Inflammatory macrophage (primary cell): ENCODE results near the gene ITGA7.

Experiments
- DNase-seq, 2 donors: peaks; one replicate each; pipeline ENCODE4 v3.0.0-alpha.2; 2020 to 2022
- total RNA-seq, 18 experiments: gene quantifications; one replicate each; lab custom pipeline; 2026; ENCODE audit warnings: mixed read lengths in 6 of 18, inconsistent platforms in 2 of 18; lab: John Stamatoyannopoulos, UW

The ITGA7 gene, protein sequence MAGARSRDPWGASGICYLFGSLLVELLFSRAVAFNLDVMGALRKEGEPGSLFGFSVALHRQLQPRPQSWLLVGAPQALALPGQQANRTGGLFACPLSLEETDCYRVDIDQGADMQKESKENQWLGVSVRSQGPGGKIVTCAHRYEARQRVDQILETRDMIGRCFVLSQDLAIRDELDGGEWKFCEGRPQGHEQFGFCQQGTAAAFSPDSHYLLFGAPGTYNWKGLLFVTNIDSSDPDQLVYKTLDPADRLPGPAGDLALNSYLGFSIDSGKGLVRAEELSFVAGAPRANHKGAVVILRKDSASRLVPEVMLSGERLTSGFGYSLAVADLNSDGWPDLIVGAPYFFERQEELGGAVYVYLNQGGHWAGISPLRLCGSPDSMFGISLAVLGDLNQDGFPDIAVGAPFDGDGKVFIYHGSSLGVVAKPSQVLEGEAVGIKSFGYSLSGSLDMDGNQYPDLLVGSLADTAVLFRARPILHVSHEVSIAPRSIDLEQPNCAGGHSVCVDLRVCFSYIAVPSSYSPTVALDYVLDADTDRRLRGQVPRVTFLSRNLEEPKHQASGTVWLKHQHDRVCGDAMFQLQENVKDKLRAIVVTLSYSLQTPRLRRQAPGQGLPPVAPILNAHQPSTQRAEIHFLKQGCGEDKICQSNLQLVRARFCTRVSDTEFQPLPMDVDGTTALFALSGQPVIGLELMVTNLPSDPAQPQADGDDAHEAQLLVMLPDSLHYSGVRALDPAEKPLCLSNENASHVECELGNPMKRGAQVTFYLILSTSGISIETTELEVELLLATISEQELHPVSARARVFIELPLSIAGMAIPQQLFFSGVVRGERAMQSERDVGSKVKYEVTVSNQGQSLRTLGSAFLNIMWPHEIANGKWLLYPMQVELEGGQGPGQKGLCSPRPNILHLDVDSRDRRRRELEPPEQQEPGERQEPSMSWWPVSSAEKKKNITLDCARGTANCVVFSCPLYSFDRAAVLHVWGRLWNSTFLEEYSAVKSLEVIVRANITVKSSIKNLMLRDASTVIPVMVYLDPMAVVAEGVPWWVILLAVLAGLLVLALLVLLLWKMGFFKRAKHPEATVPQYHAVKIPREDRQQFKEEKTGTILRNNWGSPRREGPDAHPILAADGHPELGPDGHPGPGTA
- 0.58 to 3.4 (median 1.8) reads per million in 18 experiments for total RNA-seq

DNA sequence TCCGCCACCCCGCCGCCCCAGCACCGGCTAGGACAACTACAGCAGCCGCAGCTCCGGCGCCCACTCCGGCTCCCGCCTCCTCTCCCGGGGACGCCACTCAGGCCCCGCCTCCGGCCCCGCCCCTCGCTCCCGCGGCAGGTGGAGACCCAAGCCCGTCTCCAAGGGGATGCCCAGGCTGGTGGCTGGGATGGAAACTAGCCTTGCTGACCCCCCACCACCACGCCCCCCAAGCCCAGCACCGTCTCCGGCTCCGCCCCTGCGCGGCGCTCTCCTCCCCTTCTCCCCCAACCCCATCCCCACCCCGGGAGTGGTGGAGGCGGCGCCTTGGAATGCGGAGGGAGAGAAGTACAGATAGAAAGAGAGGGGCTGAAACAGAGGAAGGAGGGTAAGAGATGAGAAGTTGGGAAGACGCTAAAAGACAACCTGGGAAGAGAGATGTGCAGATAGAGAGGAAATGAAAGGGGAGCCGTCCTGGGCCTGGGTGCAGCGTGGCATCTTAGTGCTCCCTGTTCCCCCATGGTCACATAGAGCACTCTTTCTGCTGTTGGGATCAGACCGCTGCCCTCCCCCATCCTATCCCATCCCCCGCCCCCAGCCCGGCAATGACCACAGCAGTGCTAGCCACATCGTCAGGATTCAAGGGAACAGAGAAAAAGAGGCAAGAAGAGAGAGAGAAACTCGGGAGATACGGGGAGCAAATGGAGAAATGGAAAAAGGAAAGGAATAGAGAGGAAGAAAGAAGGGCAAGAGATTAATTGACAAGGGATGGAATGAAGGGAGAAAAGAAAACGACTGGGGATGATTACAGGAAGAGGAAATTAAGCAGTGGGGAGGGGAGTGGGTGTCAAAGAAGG is at the start of gene ITGA7:
Gene ITGA7, minus strand, starts transcription at position 64 of the 854 bp plus-strand sequence. CDS start 222 bp downstream, outside the sequence.
- no peak for DNase-seq

DNA sequence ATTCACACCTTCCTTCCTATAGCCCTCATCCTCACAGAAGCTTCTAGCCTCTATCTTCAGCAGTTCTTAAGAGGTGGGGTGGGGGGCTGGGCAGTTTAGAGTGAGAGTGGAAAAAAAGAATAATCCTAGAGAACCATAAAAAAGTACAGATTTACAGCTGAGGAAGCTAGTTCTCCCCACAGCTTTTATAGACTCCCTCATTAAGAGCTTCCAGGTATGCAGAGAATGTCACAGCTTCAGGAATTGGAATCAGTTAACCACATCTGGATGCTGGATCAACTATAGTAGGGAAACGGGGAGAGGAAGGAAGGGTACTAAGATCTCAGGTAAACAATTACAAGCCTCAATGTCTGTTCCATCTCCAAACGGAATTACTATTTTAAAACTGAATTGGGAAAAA is 47.5 kb upstream of the ITGA7 start:
- DNase-seq = no peak

DNA sequence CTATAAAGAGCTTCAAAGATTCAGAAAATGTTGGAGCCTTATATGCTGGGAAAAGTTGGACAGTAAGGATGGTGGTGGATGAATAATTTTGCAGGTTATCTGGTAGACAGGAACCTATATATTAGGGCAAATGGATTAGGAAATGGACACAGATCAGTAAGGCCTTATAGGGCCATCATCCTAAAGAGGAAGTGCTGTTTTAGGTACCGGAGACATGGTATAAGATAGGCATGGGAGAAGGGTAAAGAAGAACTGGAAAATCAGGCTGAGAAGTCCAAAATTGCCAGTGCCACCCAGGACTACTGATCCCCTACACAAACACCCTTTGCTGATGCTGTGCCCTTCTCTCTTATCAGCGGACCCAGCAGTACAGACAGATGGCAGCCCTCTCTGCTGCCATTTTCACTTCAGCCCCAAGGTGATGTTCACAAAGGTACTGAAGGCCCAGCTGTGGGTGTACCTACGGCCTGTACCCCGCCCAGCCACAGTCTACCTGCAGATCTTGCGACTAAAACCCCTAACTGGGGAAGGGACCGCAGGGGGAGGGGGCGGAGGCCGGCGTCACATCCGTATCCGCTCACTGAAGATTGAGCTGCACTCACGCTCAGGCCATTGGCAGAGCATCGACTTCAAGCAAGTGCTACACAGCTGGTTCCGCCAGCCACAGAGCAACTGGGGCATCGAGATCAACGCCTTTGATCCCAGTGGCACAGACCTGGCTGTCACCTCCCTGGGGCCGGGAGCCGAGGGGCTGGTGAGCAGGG is 40.7 kb upstream of the ITGA7 start:
- DNase-seq = no peak

DNA sequence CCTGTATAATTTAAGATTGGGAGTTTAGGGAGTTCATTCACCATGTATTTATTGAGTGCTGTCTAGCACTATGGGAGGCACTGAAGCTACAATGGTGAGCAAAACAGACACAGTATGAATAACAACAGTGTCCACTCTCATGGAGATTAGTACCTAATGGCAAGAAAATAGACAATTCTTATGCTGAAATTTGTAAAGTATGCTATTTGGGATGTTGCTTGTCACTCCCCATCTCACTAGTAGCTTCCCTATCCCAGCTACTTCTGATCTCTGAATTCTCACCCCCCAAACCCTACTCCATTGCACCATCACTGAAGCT is 39.2 kb upstream of the ITGA7 start:
- no peak for DNase-seq

DNA sequence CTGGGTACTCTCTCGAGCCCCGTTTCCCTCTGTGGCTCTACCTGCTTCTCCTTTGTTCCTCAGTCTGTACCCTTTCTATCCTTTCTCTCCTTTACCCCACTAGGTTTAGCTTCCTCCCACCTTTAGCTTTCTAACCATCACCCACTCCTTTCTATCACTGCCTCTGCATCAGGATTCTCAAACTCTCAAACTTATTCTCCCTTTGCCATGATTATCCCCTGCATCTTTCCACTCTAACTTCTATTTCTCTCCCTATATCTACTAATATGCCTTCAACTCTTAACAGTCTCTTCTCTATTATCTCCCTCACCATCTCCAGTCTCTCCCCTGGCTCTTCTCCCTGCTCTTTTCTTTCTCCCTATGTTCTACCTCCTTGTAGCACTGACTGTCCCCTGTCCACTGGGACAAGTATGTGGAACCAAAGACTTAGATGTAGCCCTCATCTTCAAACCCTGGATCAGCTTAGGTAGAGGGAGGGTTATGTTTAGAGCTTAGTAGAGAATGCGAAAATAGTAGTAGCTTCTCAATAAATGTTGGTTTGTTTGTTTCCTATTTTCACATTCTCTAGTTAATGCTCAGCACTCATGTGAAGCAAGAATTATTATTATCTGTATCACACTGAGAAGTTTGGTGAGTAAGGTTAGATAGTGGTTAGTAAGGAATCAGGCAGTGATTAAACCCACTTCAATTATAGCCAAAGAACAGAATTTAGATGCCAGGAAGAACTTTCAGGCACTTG is 38.6 kb upstream of the ITGA7 start:
- no peak for DNase-seq

DNA sequence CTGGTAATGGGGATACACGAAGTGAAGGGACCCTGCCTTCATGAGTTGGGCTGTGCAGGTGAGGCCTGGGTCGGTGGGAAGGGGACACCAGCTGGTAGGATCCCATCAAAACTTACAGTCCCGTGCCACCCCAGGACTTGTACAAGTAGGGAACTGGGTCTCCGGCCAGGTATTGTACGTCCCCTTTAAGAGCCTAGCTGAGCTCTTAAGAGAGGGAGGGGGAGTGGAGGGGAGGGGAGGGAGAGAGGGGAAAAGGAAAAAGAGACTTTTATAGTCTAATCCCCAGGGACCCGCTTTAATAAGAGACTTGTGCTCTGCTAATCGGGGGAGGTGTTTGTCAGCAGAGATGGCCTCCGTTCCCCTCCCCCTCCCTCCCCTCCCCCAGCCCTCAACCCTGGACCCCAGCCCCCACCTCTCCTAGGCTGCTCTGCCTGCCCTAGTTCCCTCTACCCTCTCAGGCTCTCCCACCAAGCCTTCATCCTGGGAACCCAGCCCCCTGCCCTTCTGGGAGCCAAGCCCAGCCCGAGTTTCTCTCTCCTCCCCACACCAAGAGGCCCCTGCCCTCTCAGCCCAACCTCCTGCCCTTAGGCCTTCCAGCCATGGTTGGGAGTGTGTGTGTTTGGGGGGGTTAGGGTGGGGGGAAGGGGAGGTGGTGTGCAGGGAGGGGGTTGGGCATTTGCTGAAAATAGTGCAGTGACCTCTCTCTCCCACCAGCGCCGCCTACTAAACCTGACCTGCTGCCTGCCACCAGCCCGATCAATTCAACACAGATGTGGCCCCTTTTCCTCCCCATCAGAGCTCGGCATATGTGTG is 37.9 kb upstream of the ITGA7 start:
- DNase-seq = no peak

DNA sequence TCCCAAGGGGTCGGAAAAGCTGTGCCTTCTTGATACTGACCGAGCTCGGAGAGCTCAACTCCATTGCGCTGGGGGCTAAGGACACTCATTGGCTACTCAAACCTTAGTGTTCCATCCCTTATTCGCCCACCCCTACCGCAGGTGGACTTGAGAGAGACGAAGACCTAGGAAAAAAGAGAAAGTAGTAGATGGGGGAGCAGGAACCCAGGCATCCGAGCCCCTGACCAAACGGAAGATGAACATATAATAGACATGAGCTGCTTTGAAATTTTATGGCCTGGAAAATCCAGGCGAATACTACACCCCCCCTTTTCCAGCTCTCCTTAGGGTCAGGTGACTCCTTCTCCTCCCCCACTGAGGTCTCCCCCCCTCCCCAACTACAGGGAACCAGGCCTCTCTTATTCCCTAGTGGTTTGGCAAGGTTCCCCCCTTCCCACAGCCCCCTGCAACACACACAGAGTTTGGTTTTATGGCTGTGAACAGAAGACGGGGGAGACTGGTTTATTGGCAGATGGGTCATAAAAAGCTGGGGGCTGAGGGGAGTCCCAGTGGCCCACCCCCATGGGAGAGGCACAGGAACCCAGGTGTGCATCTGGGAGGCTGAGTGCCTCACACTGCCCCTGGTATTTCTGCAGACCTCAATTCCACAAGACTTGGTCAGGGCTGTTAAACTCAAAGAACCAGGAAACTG is 36.8 kb upstream of the ITGA7 start:
- DNase-seq = no peak

DNA sequence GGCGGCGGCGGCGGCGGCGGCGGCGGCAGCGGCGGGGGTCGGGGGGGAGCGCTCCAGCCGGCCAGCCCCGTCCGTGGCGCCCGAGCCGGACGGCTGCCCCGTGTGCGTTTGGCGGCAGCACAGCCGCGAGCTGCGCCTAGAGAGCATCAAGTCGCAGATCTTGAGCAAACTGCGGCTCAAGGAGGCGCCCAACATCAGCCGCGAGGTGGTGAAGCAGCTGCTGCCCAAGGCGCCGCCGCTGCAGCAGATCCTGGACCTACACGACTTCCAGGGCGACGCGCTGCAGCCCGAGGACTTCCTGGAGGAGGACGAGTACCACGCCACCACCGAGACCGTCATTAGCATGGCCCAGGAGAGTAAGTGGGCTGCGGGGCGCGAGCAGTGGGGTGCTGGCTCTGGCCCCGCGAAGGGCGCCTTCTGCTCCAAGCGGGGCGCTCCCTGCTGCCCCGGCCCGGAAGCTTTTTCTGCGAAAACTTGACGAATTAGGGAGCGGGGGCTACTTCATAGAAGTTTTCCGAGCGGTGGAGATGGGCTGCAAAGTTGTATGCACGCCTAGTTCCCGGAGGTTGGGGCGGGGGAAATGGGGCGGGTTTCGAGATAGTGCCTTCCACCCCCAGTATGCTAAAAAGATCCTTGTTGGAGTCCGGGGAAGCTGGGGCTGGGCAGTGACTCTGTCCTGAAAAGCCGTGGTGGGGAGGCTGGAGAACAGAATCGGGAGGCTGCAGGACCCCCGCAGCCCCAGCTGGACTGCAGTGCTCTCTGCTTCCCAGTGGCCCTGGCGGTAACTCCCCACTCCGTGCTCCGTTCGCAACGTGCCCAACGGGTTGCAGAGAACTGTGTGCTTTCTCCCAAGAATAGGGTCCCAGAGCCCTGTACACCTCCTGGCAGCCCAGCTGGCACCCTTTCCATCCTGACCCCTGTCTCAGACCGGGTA is 36.0 kb upstream of the ITGA7 start:
- DNase-seq = peak; percentile 51 to 67

DNA sequence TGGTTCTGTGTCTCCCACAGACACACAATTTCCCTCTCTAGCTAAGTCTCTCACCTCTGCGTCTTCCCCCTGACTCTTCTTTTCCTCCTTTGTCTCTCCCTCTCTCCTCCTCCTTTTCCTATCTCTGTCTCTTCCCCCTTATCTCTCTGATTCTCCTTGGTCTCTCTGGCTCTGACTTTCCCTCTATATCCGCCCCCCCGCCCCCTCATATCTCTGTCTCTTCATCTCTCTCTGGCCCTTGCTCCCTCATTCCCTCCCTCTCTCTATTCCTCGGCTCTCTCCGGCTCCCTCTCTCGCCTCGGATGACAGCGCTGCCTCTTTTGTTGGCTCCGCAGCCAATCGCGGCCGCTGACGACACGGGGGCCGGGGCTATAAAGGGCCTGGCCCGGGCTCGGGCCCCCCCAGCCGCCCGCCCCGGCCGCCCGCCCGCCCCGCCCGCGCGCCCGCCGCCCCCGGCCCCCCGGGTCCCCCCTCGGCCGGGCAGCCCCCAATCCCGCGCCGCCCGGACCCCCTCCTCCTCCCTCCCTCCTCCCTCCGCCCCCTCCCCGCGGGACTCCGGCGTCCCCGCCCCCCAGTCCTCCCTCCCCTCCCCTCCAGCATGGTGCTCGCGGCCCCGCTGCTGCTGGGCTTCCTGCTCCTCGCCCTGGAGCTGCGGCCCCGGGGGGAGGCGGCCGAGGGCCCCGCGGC is 35.2 kb upstream of the ITGA7 start, which contains the start of gene GDF11:
Gene GDF11, plus strand, starts transcription at position 404 of the 687 bp plus-strand sequence. Its CDS starts 195 bp downstream, at position 599.
- DNase-seq = no peak

DNA sequence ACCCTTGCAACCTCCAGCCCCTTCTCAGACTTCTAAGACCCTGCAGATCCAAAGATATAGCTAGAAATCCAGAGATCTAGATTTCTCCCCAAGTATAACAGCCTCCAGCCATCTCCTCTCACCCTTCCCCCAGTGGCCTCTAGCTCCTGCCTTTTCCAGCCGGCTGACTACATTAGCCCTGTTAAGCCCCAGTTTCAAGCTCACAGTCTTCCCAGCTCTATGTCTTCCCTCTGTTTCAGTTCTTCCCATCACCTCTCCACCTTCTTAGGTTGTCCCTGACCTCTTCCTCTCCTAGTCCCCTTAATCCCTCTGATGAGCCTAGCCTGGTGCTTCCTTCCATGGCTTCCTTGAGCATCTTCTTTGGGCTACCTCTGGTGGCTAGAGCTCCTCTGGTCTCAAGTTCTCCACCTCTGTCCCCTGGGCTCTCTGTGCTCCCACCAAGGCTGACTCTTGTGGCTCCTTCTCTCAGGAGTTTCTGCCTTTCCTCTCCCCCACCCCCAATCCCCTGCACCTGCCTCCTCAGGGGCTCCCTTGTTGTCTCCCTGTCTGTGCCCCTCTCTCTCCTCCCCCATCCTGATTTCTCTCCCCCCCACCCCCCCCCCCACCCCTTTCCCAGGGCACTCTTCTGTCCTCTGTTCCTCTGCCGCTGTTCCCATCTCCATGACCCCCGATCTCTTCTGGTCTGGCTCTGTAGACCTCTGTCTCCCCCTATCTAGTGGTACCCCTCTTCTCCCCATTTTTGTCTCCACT is 34.4 kb upstream of the ITGA7 start:
- no peak for DNase-seq

DNA sequence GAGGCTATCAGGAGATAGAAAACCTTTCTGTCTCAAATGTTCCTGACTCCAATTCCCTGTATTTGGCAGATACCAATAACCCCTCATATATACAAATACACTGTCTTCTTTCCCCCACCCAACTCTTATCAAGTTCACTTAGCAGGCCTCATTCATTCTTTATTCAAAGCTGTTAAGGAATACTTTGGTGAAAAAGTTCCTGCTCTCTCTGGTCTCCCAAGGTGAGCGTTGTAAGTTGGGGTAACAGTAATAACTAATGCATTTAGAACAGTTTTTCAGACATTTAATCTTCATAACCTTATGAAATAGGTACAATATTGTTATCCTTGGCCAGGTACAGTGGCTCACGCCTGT is 31.3 kb upstream of the ITGA7 start:
- no peak for DNase-seq

DNA sequence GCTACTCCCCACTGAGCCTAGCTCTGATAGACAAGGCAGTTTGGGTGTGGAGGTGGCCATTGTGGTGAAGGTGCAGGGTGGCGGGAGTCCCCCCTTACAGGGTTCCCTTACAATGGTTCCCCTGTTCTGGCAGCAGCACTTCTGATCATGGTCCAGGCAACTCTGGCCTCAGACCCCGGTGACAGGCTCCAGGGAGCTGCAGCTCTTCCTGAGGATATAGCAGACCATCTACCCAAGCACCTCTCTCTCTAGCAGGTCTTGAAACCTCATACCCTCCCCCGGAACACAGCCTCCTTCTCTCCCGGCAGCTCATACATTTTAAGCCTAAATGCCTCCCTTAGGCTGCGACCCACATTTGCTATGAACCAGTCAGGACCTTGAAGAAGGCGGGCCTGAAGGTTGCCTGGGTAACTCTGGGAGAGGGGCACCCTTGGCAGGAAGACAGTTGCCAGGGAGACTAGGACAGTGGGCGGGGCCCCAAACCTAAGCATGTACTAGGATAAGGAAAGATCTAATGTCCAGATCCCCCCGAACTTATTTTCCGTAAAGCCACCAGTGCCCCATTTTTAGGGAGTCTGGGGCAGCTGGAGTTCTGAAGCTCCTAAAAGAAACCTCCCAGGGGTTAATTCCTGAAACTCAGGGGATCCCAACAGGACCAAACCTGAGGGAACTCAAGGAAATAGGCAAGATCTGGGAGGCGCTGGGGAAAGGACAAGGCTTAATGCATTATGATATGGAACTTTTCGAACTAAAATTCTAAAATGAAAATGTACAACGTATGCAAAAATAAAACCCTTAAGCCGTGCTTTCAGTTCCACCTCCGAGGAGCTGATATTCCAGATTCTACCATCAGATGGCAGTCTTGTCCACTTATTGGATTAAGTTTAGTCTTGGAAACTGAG is 30.7 kb upstream of the ITGA7 start:
- peak; percentile 88 to 96 for DNase-seq

DNA sequence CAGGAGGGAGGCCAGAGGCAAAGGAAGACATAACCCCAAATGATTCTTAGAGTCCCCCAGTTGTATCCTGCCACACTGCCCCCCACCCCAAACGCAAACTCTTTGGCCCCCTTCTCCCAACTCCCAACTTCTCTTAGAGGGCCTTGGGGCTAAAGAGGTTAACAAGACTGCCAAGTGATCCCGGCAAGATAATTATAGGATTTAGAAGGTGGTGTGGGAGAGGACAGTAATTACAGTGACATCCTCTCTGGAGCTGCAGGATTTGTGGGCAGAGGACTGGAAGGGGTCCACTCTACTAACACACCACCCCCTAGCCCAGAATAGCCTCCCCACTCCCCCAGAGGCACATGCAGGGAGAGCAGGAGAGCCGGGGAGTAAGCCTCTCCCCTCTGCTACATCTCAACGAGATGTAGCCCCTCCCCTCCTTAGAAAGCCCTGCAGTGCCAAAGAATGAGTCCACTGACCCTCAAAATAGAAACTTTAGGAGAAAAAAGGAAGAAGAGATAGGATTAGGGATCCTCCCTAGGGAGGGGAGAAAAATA is 29.9 kb upstream of the ITGA7 start:
- no peak for DNase-seq

DNA sequence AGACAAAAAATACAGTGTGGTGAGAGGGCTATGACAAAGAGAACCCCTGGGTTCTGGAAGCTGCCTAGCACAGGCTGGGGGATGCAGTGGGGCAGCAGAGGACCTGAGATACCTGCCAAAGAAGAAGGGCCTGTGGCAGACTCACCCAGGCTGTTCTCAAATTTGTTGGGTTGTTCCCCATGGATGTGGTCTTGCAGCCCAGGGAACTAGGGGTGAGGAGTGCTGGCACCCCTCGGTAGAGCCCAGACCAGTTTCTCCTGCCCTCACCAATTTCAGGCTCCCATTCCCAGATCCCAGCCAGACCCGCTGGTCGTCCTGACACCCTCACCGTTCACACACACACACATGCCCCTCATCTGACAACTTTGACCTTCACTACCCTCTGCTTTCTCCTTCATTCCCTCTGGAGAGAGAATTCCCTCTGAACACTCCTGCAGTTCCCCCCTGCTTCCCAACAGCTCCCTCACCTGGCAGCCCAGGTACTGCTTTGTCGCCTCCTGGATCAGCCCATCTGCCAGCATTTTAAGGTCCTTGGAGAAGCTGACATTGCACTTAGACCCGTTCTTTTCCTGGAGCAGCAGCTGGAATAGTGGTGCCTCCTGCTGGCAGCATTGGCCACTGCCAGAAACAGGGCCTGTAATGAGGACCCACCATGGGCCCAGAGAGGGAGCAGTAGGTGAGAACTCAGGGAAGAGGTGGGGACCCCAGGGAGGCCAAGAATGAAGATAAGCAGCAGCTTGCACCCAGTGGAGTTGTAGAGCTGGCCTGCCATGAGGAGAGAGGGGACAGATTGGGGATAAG is 29.3 kb upstream of the ITGA7 start:
- peak; percentile 73 to 76 for DNase-seq
